ENCODE measurements around the gene PLCG2. TPM values are rescaled to one million over a fixed set of nuclear protein-coding genes. Genes with fewer than 3 reads are reported as not detected.

Gene PLCG2
- total and polyA plus RNA-seq, 2 of the 8 experiments (the other 6 are each of a cell fraction or from before 2014, with no cell fraction given), result 6.1 to 6.9 TPM

GRCh38 chr16:81733295-81733694 lies 45.8 kb upstream of the PLCG2 start (continued):
- TF ChIP-seq TCF12 (IDR thresholded peaks at IDR 0.05; ENCODE audit: low read depth, low read length), result no peak
- TF ChIP-seq JUN (IDR thresholded peaks at IDR 0.05; ENCODE audit: low read depth, low read length), result no peak
- no peak for TF ChIP-seq CHD7 (IDR thresholded peaks at IDR 0.05; ENCODE audit: insufficient replicate concordance, low read length)
- TF ChIP-seq POU5F1 (IDR thresholded peaks at IDR 0.05; ENCODE audit: low read depth, low read length), result no peak
- no peak for TF ChIP-seq GTF2F1 (IDR thresholded peaks at IDR 0.05; ENCODE audit: borderline replicate concordance, low read depth, low read length)
- no peak for TF ChIP-seq SUZ12 (IDR thresholded peaks at IDR 0.05; ENCODE audit: low read length)
- TF ChIP-seq NANOG (IDR thresholded peaks at IDR 0.05; ENCODE audit: insufficient read depth, low read depth, low read length, poor library complexity, severe bottlenecking), result no peak
